GM10248 (cell line): ENCODE measurements around the gene TPK1.

Experiments used
- CTCF ChIA-PET: fragments of 300-600 bp; sonication (Branson Sonifier 250); formaldehyde crosslinking; extraction: SDS; loops from one replicate; lab custom pipeline; 2021; ENCODE audit warnings: antibody characterized with exemption; lab: Yijun Ruan, JAX
- POLR2A ChIA-PET: fragments of 350-650 bp; sonication (Branson Sonifier 250); formaldehyde crosslinking; extraction: SDS; loops from one replicate; lab custom pipeline; 2020; ENCODE audit warnings: antibody characterized with exemption; lab: Yijun Ruan, JAX
- DNase-seq: peaks from one replicate; pipeline ENCODE4 v3.0.0; 2012; ENCODE audit errors: extremely low spot score
- TF ChIP-seq, protein P1 (sequence below): IDR thresholded peaks from 2 replicates; pipeline ENCODE4 v1.5.1; 2012; ENCODE audit warnings: mild to moderate bottlenecking, low read depth; ENCODE audit errors: extremely low read depth, missing control alignments, control extremely low read depth

TPK1 gene

DNA sequence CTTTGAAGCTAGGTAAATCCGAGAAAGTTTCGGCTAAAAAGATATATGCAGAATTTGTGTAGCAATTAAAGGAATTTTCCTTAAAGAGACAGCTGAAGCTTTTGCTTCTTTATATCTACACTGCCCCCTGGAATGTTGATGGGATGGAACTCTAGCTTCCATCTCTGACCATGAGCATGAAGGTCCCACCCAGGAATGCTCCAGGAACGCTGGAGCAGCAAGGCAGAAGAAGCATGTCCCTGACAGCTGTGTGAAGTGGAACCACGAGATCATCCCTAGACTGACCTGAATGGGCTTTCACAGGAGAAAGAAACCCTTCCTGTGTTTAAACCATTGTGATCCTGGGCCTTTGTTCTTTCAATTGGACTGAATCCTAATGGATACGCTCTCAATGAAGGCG lies 332.6 kb downstream of the TPK1 start:
- no peak for DNase-seq
- TF ChIP-seq, protein P1, sequence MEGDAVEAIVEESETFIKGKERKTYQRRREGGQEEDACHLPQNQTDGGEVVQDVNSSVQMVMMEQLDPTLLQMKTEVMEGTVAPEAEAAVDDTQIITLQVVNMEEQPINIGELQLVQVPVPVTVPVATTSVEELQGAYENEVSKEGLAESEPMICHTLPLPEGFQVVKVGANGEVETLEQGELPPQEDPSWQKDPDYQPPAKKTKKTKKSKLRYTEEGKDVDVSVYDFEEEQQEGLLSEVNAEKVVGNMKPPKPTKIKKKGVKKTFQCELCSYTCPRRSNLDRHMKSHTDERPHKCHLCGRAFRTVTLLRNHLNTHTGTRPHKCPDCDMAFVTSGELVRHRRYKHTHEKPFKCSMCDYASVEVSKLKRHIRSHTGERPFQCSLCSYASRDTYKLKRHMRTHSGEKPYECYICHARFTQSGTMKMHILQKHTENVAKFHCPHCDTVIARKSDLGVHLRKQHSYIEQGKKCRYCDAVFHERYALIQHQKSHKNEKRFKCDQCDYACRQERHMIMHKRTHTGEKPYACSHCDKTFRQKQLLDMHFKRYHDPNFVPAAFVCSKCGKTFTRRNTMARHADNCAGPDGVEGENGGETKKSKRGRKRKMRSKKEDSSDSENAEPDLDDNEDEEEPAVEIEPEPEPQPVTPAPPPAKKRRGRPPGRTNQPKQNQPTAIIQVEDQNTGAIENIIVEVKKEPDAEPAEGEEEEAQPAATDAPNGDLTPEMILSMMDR = no peak
- POLR2A ChIA-PET = no interaction called here
- CTCF ChIA-PET = no interaction called here

DNA sequence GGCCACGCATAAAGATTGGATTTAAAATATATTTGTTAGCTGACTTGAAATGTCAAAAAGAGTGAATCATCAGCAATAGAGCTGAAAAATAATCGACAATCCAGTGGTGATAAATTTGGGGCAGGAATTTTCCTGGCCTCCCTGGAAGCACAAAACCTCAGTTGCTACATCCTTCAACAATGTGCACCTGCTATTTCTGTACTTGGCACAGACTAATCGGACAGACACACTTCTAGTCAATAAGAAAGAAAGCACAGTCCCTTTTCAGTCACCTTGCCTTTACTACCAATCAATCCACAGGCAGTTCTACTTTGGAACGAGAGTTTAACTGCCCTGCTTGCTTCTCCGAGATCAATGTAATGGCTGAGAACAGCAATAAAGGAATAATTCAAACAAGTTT lies 335.6 kb downstream of the TPK1 start:
- no peak for DNase-seq
- TF ChIP-seq, protein P1 = no peak
- POLR2A ChIA-PET = no interaction called here
- CTCF ChIA-PET = no interaction called here

DNA sequence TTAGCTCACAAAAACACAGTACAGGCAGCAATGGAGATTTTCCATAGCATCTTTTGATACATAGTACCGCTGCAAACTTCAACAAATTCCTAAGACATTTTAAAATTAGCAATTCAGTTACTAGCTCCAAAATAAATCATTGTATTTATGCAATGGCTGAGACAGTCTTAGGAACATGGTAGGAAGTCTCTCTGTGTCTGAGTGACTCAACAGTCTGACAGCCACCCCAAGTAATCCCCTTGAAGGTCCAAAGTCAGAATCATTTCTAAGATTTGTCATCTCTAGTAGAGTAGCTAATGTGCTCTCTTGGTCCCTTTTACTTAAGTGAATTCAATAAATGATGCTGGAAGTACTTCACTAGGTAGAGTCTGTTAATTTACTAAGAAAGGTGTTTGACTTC lies 338.6 kb downstream of the TPK1 start:
- no peak for DNase-seq
- POLR2A ChIA-PET = no interaction called here
- CTCF ChIA-PET = interaction anchor here (1.1 to 1.9 kb wide), 3 partner anchors 15 to 60 kb away, joined by 3 to 4 read pairs (median 3); no protein-coding TSS in a partner anchor
- TF ChIP-seq, protein P1 = no peak

DNA sequence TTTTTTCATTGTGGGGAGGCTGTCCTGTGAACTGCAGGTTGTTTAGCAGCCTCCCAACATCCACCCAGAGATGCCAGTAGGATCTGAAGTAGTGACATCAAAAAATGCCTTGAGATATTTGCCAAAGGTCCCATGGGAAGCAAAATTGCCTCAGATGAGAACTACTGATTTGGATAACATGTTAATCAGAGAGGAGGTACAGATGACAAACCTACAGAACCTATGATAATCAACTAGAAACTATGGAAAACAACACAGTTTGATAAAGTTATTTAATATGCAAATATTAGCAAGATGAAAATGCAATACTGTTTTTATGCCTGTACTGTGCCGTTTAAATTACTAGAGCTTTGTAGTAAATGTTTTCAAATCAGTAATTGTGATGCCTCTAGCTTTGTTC lies 341.5 kb downstream of the TPK1 start:
- TF ChIP-seq, protein P1 = no peak
- DNase-seq = no peak
- ChIA-PET CTCF (interaction anchor here (1.0 kb wide), 1 partner anchor 13 kb away, joined by 3 read pairs; no protein-coding TSS in a partner anchor), POLR2A (no interaction called here)

DNA sequence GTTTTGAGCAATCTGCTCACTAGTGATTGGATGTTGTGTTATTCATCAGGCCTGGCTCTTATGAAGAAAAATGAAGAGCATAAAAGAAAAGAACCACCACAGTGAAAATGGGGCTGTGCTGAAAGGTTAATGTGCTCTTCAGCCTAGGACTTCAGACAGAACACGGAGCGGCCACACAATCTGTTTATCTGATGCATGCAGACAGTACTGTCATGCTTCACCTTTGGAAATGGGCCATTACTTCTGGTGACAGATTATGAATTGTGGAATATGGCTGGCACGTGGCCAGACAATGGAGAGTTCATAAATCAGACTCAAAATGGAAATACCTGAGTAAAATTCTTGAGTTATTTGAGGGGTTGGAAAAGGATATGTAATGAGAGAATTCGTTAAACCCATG lies 346.3 kb downstream of the TPK1 start:
- DNase-seq = no peak
- TF ChIP-seq, protein P1 = no peak
- POLR2A ChIA-PET = no interaction called here
- CTCF ChIA-PET = no interaction called here

DNA sequence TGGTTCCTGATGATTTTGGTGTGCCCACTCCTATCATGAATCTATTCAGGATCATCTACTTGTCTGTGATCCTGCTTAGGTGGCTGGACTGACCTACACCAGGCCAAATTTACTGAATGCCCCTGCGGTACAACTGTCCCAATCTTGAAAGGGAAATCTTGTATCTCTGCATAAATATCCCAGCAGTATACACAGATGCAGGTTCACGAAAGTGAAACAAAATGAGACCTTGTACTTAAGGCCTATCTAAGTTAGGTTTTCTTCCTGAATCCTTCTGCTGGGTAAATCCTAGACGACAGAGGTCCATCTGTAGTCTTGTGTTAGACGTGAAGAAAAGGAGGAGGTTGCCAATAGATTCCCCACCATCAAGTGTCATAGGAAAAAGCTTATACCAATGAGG lies 346.9 kb downstream of the TPK1 start:
- ChIA-PET CTCF (no interaction called here), POLR2A (no interaction called here)
- DNase-seq = no peak
- TF ChIP-seq, protein P1 = no peak

DNA sequence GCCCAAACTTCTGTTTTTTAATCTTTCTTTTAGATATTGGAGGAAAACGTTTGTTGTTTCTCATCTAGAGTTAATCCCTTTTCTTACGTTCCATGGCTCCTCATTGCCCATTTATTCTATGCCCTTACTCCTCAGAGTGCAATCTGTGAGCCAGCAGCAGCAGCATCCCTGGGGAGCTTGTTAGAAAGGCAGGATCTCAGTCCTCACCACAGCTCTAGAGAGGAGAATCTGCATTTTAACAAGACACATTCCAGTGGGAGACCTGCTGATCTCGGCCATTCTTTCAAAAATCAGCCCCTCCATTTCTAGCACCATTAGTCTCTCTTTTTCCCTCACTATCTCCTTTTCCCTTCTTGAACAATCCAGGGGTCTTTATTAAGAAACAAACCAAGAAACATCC lies 348.0 kb downstream of the TPK1 start:
- ChIA-PET CTCF (no interaction called here), POLR2A (no interaction called here)
- TF ChIP-seq, protein P1 = no peak
- no peak for DNase-seq
